Activated T-cell treated with anti-CD3 and anti-CD28 coated beads, Interleukin-2, amount 50 U/mL, for 4 hours (primary cell): ENCODE data around the gene APBA1. TPM values are rescaled to one million over a fixed set of nuclear protein-coding genes. Genes with fewer than 3 reads are reported as not detected.

Experiments used
- ATAC-seq, 2 donors: fragments of 200-7000 bp; cut with Tn5 transposase; one replicate each; pipeline ENCODE4 v1.10.0; 2021
- DNase-seq: peaks from one replicate; pipeline ENCODE4 v3.0.0-alpha.2; 2020
- H3K27me3 Mint-ChIP-seq: one replicate; pipeline ENCODE4 v1.8.0; 2021; ENCODE audit warnings: low read depth, mixed read lengths
- H3K36me3 Mint-ChIP-seq: one replicate; pipeline ENCODE4 v1.8.0; 2022; ENCODE audit warnings: mixed read lengths; ENCODE audit not compliant: insufficient read depth
- H3K4me1 Mint-ChIP-seq: one replicate; pipeline ENCODE4 v1.8.0; 2021; ENCODE audit warnings: low read depth, mixed read lengths
- H3K4me3 Mint-ChIP-seq: one replicate; pipeline ENCODE4 v1.8.0; 2021; ENCODE audit warnings: mild to moderate bottlenecking, moderate library complexity, mixed read lengths
- H3K9me3 Mint-ChIP-seq: one replicate; pipeline ENCODE4 v1.8.0; 2021; ENCODE audit warnings: mixed read lengths
- total RNA-seq, 3 donors: library from RNA; stranded (reverse); gene quantifications; one replicate each; pipeline ENCODE4 v1.2.1, GENCODE V29; 2021

The APBA1 gene
- total RNA-seq, 3 donors from 2014 or later: 0.05 to 0.11 (median 0.05) TPM

DNA sequence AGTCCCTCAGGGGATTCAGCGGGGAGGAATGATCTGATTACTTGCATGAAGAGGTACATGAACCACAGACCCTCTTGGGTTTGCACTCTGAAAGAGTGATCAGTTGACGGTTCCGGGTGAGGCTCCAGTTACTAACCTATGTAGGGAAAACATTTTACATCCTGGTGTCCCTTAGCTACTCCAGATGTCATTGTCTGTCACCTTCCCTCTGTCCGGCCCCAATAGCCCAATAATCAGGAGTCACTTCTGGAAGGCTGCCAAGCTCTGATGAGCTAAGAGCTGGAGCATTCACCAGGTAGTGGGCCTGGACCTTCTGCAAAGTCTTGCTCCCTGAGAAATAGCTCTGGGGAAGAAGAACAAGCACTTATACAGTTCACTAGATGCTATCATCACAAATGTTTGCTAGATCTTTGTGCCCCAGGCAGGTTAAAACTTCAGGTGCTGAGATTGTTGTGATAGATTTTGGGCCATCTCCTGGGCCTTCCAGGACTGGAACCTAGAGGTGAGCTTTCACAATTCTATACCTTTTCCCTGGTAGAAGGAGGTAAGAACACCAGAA lies 282.7 kb downstream of the APBA1 start:
- Mint-ChIP-seq H3K27me3 (peaks cover 9% of the 10 kb centered on the region), H3K9me3 (no peaks in the 10 kb centered on the region), H3K36me3 (no peaks in the 10 kb centered on the region), H3K4me1 (no peaks in the 10 kb centered on the region), H3K4me3 (no peak overlapping the region)
- DNase-seq (no peak), ATAC-seq (no peak)

DNA sequence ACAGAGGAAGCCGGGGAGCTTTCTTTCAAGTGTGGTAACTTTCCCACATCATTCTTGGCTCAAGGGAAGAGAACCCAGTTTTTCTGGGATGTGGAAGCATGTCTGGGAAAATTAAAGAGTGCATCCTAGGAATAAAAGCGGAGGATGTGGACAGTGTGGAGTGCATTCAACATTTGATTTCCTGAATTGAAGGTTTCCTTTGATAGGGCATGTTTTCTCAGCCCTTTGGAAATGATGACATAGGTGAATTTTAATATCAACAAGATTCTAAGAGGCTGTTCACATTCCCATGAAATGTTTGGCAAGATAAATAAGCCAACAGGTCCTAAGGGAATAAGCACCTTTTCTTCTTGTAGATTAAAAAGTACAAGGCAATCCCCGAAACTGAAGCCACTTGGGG lies 283.6 kb downstream of the APBA1 start:
- Mint-ChIP-seq H3K4me1 (no peaks in the 10 kb centered on the region), H3K9me3 (no peaks in the 10 kb centered on the region), H3K4me3 (no peak overlapping the region), H3K27me3 (peaks cover 9% of the 10 kb centered on the region), H3K36me3 (no peaks in the 10 kb centered on the region)
- ATAC-seq (no peak), DNase-seq (no peak)

DNA sequence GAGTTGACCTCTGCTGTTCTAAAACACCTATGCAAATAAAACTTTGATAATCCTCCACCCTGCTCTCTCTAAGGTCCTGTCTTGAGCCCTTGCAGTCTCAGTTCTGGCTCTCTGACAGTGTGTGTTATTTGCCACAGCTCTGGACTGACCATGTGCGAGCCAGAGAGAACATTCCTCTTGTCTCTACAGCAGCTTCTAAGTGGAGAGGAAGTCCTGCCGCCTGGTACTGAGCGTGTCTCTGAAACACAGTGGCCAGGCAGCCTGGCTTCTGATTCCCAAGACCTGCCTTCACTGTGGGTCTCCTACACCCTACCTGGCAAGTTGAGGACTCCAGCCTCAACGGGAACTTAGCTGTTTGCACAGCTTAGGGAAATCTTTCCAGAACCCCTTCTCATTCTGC lies 285.5 kb downstream of the APBA1 start:
- ATAC-seq: no peak
- DNase-seq: no peak
- Mint-ChIP-seq H3K36me3 (no peaks in the 10 kb centered on the region), H3K27me3 (peaks cover 4% of the 10 kb centered on the region), H3K9me3 (no peaks in the 10 kb centered on the region), H3K4me1 (no peaks in the 10 kb centered on the region), H3K4me3 (no peak overlapping the region)

DNA sequence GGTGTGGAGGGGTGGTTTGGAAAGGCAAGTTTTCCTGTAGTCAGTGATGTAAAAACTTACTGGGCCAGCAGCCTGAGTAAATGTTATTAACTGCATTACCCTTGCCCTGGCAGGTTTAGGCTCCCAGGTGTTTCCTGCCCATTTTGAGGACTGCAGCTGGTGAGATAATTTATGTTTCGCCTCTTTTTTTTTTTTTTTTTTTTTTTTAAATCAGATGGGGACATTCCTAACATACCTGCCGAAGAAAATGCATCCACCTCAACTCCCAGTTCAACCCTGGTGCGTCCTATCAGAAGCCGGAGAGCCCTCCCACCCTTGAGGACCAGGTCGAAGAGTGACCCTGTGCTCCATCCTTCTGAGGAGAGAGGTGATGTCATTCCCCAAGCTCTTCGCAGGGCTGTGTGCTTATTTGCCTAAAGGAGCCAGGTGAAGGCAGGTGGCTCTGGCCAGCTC lies 286.6 kb downstream of the APBA1 start:
- no peak for DNase-seq
- no peak for ATAC-seq
- Mint-ChIP-seq H3K4me1 (no peaks in the 10 kb centered on the region), H3K4me3 (no peak overlapping the region), H3K27me3 (peaks cover 4% of the 10 kb centered on the region), H3K36me3 (no peaks in the 10 kb centered on the region), H3K9me3 (no peaks in the 10 kb centered on the region)

DNA sequence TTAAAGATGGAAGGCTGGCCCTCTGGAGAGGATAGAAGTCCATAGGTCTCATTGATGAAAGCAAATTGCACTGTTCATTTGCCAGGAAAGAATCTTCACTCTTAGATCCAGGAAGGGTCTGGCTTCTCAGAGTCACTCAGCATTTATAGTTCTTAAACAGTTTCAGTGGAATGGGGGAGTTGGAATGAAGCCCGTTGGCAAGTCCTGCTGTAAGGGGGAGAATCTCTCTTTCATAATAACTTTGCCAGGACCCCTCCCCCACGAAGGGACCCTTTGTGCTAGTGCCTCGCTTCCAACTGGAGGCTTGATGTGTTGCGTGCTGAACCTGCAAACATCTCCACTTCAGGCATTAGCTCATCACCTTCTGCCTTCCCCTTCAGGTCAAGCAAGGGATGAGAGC lies 290.0 kb downstream of the APBA1 start:
- Mint-ChIP-seq H3K4me3 (no peak overlapping the region), H3K9me3 (no peaks in the 10 kb centered on the region), H3K27me3 (no peaks in the 10 kb centered on the region), H3K36me3 (no peaks in the 10 kb centered on the region), H3K4me1 (no peaks in the 10 kb centered on the region)
- DNase-seq (no peak), ATAC-seq (no peak)

DNA sequence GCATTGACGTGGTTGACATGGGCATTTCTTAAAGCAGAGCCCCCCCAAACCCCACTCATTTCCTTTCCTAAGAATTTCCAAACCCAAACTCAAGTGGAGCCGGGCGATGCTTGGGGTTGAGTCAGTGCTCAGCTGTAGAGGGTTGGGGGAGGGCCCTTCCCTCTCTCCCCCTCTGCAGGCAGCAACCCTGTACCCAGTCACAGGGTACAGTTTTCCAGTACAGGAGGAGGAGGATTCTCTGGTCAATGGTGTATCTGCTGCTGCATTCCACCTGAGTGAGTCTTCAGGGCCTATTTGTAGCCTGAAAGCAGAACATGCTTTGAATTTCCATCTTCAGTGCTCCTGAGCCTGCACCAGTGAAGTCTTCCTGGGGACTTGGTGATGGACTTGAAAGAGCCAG lies 291.4 kb downstream of the APBA1 start:
- no peak overlapping the region for H3K4me3 Mint-ChIP-seq
- H3K27me3 Mint-ChIP-seq: peaks cover 3% of the 10 kb centered on the region
- no peaks in the 10 kb centered on the region for H3K36me3 Mint-ChIP-seq
- H3K4me1 Mint-ChIP-seq: no peaks in the 10 kb centered on the region
- no peak for DNase-seq
- no peaks in the 10 kb centered on the region for H3K9me3 Mint-ChIP-seq
- no peak for ATAC-seq

DNA sequence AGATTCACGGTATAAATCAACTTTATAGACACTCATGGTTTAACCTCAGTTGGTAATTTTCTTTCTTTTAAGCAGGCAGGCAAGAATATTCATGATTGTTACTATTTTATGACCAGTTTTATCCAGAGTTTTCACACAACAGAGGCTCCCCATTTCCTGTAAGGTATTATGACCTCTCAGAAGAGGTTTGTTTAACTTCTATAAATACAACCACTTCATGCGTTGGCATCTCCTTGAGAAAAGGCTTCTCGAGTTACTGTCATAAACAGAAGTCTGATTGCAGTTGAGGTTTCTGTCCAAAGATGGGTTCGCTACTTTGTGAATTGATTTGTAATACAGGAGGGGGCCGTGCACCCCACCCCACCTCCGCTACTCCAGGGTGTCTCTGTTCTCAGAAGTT lies 291.9 kb downstream of the APBA1 start:
- Mint-ChIP-seq H3K36me3 (no peaks in the 10 kb centered on the region), H3K9me3 (no peaks in the 10 kb centered on the region), H3K27me3 (peaks cover 3% of the 10 kb centered on the region), H3K4me3 (no peak overlapping the region), H3K4me1 (no peaks in the 10 kb centered on the region)
- DNase-seq: no peak
- ATAC-seq: no peak

DNA sequence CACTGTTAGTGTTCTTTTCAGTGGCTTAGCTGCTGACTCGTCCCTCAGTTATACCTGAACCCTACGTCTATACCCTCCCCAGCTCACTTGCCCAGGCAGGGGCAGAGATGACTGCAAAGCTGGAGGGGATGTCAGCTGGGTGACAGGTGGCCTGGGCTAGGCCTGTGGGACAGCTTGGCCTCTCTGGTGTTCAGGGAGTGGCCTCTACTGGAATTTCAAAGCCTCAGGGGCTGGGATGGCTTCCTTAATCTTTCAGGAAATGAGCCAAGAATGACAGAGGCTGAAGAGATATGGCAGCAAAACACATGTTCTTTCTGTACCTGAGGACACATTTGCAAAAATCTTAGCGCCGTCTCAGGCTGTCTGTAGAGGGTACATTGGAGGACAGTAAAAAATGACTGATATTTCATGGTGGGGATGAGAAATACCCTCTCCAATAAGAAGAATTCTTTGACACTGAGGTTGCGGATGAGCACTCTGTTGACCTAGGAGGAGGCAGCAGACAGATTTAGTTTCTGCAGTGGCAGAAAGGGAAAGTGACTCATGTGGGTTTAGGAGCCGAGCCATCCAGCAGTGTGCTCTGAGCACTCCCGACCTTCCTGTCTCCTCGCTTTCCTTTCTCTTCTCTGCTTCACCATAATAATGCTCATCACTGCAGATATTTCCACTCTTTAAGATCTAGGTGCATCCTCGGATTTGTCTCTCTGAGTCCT lies 292.7 kb downstream of the APBA1 start:
- peaks cover 11% of the 10 kb centered on the region for H3K27me3 Mint-ChIP-seq
- H3K9me3 Mint-ChIP-seq: no peaks in the 10 kb centered on the region
- H3K36me3 Mint-ChIP-seq: no peaks in the 10 kb centered on the region

DNA sequence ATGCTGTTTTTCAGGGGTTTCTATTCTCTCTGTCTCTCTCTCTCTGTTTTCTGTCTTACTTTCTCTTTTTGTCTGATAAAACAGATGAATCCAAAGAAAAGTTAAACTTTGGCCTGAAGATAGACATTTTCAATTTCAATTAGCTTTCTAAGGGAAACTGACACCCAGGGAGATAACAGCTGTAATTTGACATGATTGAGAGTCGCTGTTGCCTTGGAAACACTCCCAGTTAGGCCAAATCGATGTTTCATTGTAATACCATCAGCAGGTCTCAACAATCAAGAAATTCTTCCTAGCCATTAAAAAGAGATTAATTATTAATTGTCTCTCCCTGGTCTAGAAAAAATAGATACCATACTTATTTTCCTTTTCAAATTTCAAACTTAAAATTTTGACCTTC lies 294.2 kb downstream of the APBA1 start:
- no peaks in the 10 kb centered on the region for H3K36me3 Mint-ChIP-seq
- H3K4me1 Mint-ChIP-seq: no peaks in the 10 kb centered on the region
- ATAC-seq (no peak), DNase-seq (no peak)
- peaks cover 11% of the 10 kb centered on the region for H3K27me3 Mint-ChIP-seq
- H3K9me3 Mint-ChIP-seq: no peaks in the 10 kb centered on the region
- no peak overlapping the region for H3K4me3 Mint-ChIP-seq

More for the DNA sequence above, 292.7 kb downstream of the APBA1 start:
- DNase-seq (no peak), ATAC-seq (no peak)
- H3K4me3 Mint-ChIP-seq: no peak overlapping the region
- no peaks in the 10 kb centered on the region for H3K4me1 Mint-ChIP-seq

Other genes starting within 250 kb of the APBA1 start
- 10 to 100 TPM; 27.0 to 29.2 (median 27.1) TPM for gene PTAR1, start 87.6 kb upstream of the APBA1 start, total RNA-seq
- not detected for gene CFAP95, start 148.4 kb upstream of the APBA1 start, total RNA-seq